LNCAP (cell line): ENCODE measurements around the gene COL4A1.

ENCODE experiments used
- CTCF ChIP-seq: fragments of 450-650 bp; IDR thresholded peaks from 2 replicates; pipeline ENCODE4 v1.5.1; 2017; ENCODE audit warnings: mild to moderate bottlenecking

COL4A1 gene

GRCh38 chr13:110346661-110347067 lies 39.7 kb upstream of the COL4A1 start:
- TF ChIP-seq CTCF = no peak

- TF ChIP-seq CTCF = no peak
Measured at GRCh38 chr13:110345701-110346100, 38.7 kb upstream of the COL4A1 start.

- no peak for TF ChIP-seq CTCF
Measured at GRCh38 chr13:110345266-110345665, 38.3 kb upstream of the COL4A1 start.

- TF ChIP-seq CTCF = no peak
Measured at GRCh38 chr13:110344320-110344719, 37.4 kb upstream of the COL4A1 start.

- no peak for TF ChIP-seq CTCF
Measured at GRCh38 chr13:110343241-110343865, 36.4 kb upstream of the COL4A1 start.

- TF ChIP-seq CTCF = no peak
Measured at GRCh38 chr13:110342474-110342873, 35.5 kb upstream of the COL4A1 start.

- TF ChIP-seq CTCF = no peak
Measured at GRCh38 chr13:110341445-110342244, 34.7 kb upstream of the COL4A1 start.
